Gastrocnemius medialis (tissue), 4 donors: ENCODE measurements around the gene COX10.

Experiments used
- CTCF ChIP-seq, 5 experiments: fragments of 450-650 bp in 3 of 5; fragments of 200-600 bp in 2 of 5; sonication (generic) in 2 of 5; IDR thresholded peaks in 4 of 5; conservative IDR thresholded peaks in 1 of 5; 1 replicate in 4 of 5; 2 replicates in 1 of 5; pipeline ENCODE4 v1.5.1; 2016 to 2019; ENCODE audit warnings: antibody characterized with exemption in 5 of 5, mild to moderate bottlenecking in 3 of 5, moderate library complexity in 3 of 5
- POLR2A ChIP-seq, 2 donors: fragments of 450-650 bp; IDR thresholded peaks; one replicate each; pipeline ENCODE4 v1.6.1; 2017; ENCODE audit warnings: antibody characterized with exemption in 2 of 2, mild to moderate bottlenecking in 2 of 2, moderate library complexity in 2 of 2

DNA sequence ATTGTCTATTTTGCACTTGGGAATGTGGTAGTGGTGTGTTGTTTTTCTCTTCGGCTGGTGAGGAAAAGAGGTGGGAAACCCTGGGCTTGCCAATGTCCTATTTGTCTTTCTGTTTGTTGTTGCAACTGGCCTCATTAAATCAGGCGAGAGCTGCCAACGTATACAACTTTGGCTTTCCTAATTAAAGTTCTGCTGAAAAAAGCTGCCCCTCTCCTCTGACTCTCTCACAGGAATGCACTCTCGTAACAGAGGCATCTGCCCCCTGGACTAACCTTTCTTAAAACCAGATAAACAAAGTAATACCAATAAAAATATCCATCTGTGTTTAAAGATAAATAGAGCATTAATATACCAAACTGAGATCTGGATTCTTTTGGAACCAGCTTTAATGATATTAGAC, 159.6 kb downstream of the COX10 start:
- TF ChIP-seq POLR2A (IDR thresholded peaks at IDR 0.05) (no peak), CTCF (IDR thresholded peaks at IDR 0.05 in 4 of 5, conservative IDR thresholded peaks at IDR 0.05 in 1 of 5) (no peak)
